Measurements from ENCODE around the gene CEACAM21.
A peak's percentile ranks its signal among the peaks of the same experiment; 100 is the strongest.

The CEACAM21 gene

GRCh38 chr19:41587101-41587837, 11.3 kb downstream of the CEACAM21 start:
- no peak for DNase-seq

- DNase-seq: no peak
Observed at GRCh38 chr19:41587838-41588210, 11.9 kb downstream of the CEACAM21 start.

GRCh38 chr19:41588497-41589209, 12.7 kb downstream of the CEACAM21 start:
- peak in 1 of 2 donors; percentile 19 for DNase-seq

GRCh38 chr19:41589371-41589770, 13.4 kb downstream of the CEACAM21 start:
- no peak for DNase-seq

- peak; percentile 18 to 45 for DNase-seq
Observed at GRCh38 chr19:41590936-41591335, 15.0 kb downstream of the CEACAM21 start.

- DNase-seq: no peak
Observed at GRCh38 chr19:41591951-41592562, 16.1 kb downstream of the CEACAM21 start.

GRCh38 chr19:41595258-41595889, 19.4 kb downstream of the CEACAM21 start:
- DNase-seq: peak; percentile 66 to 80

GRCh38 chr19:41595890-41596280, 19.9 kb downstream of the CEACAM21 start:
- DNase-seq: no peak

GRCh38 chr19:41597600-41598041, 21.7 kb downstream of the CEACAM21 start:
- peak; percentile 56 to 93 for DNase-seq

GRCh38 chr19:41599175-41599966, 23.4 kb downstream of the CEACAM21 start:
- DNase-seq: no peak

- no peak for DNase-seq
Observed at GRCh38 chr19:41601771-41602170, 25.8 kb downstream of the CEACAM21 start.

- DNase-seq: no peak
Observed at GRCh38 chr19:41604831-41605230, 28.9 kb downstream of the CEACAM21 start.

- no peak for DNase-seq
Observed at GRCh38 chr19:41606215-41606837, 30.4 kb downstream of the CEACAM21 start.

- no peak for DNase-seq
Observed at GRCh38 chr19:41607668-41608067, 31.7 kb downstream of the CEACAM21 start.

- DNase-seq: no peak
Observed at GRCh38 chr19:41610789-41611188, 34.8 kb downstream of the CEACAM21 start.

GRCh38 chr19:41612483-41612882, 36.5 kb downstream of the CEACAM21 start:
- peak; percentile 39 to 57 for DNase-seq

- no peak for DNase-seq
Observed at GRCh38 chr19:41615207-41615606, 39.2 kb downstream of the CEACAM21 start.

- peak in 1 of 2 donors; percentile 34 for DNase-seq
Observed at GRCh38 chr19:41616792-41617621, 41.0 kb downstream of the CEACAM21 start.

- DNase-seq: no peak
Observed at GRCh38 chr19:41617941-41618730, 42.2 kb downstream of the CEACAM21 start.

GRCh38 chr19:41619018-41619556, 43.1 kb downstream of the CEACAM21 start:
- DNase-seq: peak; percentile 35 to 43
